ENCODE results near the gene OSBPL9. TPM values are rescaled to one million over a fixed set of nuclear protein-coding genes. Genes with fewer than 3 reads are reported as not detected.

OSBPL9 gene
- total RNA-seq, 2 experiments from 2014 or later = 35.6 to 36.5 TPM

GRCh38 chr1:51760872-51761271, 144.0 kb downstream of the OSBPL9 start:
- no peak for TF ChIP-seq CTCF (IDR thresholded peaks at IDR 0.05)
- Histone ChIP-seq H3K9me3 (ENCODE audit: control insufficient read depth in 1 of 2, insufficient read depth in 1 of 2, low read length in 2 of 2) (no peaks in the 10 kb centered on the region), H3K4me3 (ENCODE audit: low read length) (no peak overlapping the region), H3K27me3 (ENCODE audit: control insufficient read depth in 1 of 2, insufficient read depth in 2 of 2, low read length in 2 of 2) (no peaks in the 10 kb centered on the region), H3K27ac (ENCODE audit: low read depth in 1 of 2, low read length in 2 of 2) (no peak overlapping the region), H3K4me1 (ENCODE audit: insufficient read depth, low read length) (no peaks in the 10 kb centered on the region), H3K36me3 (ENCODE audit: insufficient read depth, low read length) (peaks cover 26% of the 10 kb centered on the region)
- Mint-ChIP-seq H3K4me1 (ENCODE audit: low read depth) (no peaks in the 10 kb centered on the region), H3K27ac (no peak overlapping the region), H3K36me3 (ENCODE audit: low read depth) (peaks cover 46% of the 10 kb centered on the region), H3K27me3 (no peaks in the 10 kb centered on the region), H3K9me3 (no peaks in the 10 kb centered on the region), H3K4me3 (no peak overlapping the region)
- intact Hi-C loops (cut with DNase I, micrococcal nuclease) = loop anchor here (10.0 kb wide), 2 partner anchors 326 to 986 kb away; no protein-coding TSS in a partner anchor
- ATAC-seq (ENCODE audit: poor library complexity) = no peak
- ChIA-PET POLR2A (interaction anchor here (1.3 kb wide), 1 partner anchor 32 kb away, joined by 3 read pairs; no protein-coding TSS in a partner anchor), CTCF (interaction anchor here (1.8 kb wide), 1 partner anchor 16 kb away, joined by 3 read pairs; no protein-coding TSS in a partner anchor)
- no peak for DNase-seq

- H3K4me3 Mint-ChIP-seq = no peak overlapping the region
- TF ChIP-seq CTCF (IDR thresholded peaks at IDR 0.05) = no peak
- no peaks in the 10 kb centered on the region for H3K27me3 ChIP-seq (ENCODE audit: control insufficient read depth in 1 of 2, insufficient read depth in 2 of 2, low read length in 2 of 2)
- ChIA-PET CTCF (interaction anchor here (1.8 kb wide), 1 partner anchor 16 kb away, joined by 3 read pairs; no protein-coding TSS in a partner anchor), POLR2A (interaction anchor here (1.3 kb wide), 1 partner anchor 32 kb away, joined by 3 read pairs; no protein-coding TSS in a partner anchor)
- H3K27me3 Mint-ChIP-seq = no peaks in the 10 kb centered on the region
- intact Hi-C loops (cut with DNase I, micrococcal nuclease) = loop anchor here (10.0 kb wide), 2 partner anchors 327 to 987 kb away; no protein-coding TSS in a partner anchor
- H3K36me3 ChIP-seq (ENCODE audit: insufficient read depth, low read length) = peaks cover 28% of the 10 kb centered on the region
- ATAC-seq (ENCODE audit: poor library complexity) (no peak), DNase-seq (no peak)
- no peaks in the 10 kb centered on the region for H3K4me1 Mint-ChIP-seq (ENCODE audit: low read depth)
- no peaks in the 10 kb centered on the region for H3K9me3 Mint-ChIP-seq
- no peak overlapping the region for H3K27ac ChIP-seq (ENCODE audit: low read depth in 1 of 2, low read length in 2 of 2)
- H3K4me1 ChIP-seq (ENCODE audit: insufficient read depth, low read length) = no peaks in the 10 kb centered on the region
- peak overlapping the region; percentile 7 for H3K27ac Mint-ChIP-seq
- no peaks in the 10 kb centered on the region for H3K9me3 ChIP-seq (ENCODE audit: control insufficient read depth in 1 of 2, insufficient read depth in 1 of 2, low read length in 2 of 2)
- H3K36me3 Mint-ChIP-seq (ENCODE audit: low read depth) = peaks cover 49% of the 10 kb centered on the region
- H3K4me3 ChIP-seq (ENCODE audit: low read length) = no peak overlapping the region
These were observed 144.5 kb downstream of the OSBPL9 start for GRCh38 chr1:51761351-51761750.

- Mint-ChIP-seq H3K4me3 (no peak overlapping the region), H3K36me3 (ENCODE audit: low read depth) (peaks cover 66% of the 10 kb centered on the region), H3K4me1 (ENCODE audit: low read depth) (peaks cover 7% of the 10 kb centered on the region), H3K9me3 (no peaks in the 10 kb centered on the region), H3K27me3 (no peaks in the 10 kb centered on the region), H3K27ac (peak overlapping the region; percentile 12)
- peaks cover 64% of the 10 kb centered on the region for H3K36me3 ChIP-seq (ENCODE audit: insufficient read depth, low read length)
- peak in 4 of 14 experiments; percentile 39 to 69 (median 58) for DNase-seq
- no peak overlapping the region for H3K27ac ChIP-seq (ENCODE audit: low read depth in 1 of 2, low read length in 2 of 2)
- intact Hi-C loops (cut with DNase I, micrococcal nuclease) = loop anchor here (5.0 to 10.0 kb wide), 4 partner anchors 142 to 994 kb away; no protein-coding TSS in a partner anchor
- ATAC-seq (ENCODE audit: poor library complexity) = peak; percentile 76
- H3K4me1 ChIP-seq (ENCODE audit: insufficient read depth, low read length) = no peaks in the 10 kb centered on the region
- H3K4me3 ChIP-seq (ENCODE audit: low read length) = no peak overlapping the region
- no peaks in the 10 kb centered on the region for H3K27me3 ChIP-seq (ENCODE audit: control insufficient read depth in 1 of 2, insufficient read depth in 2 of 2, low read length in 2 of 2)
- ChIA-PET POLR2A (interaction anchor here (0.8 to 1.5 kb wide), 5 partner anchors 35 to 151 kb away, joined by 3 to 4 read pairs (median 3); no protein-coding TSS in a partner anchor), CTCF (interaction anchor here (0.6 to 1.8 kb wide), 7 partner anchors 9 to 150 kb away, joined by 3 to 4 read pairs (median 3); no protein-coding TSS in a partner anchor)
- peak; percentile 75 for TF ChIP-seq CTCF (IDR thresholded peaks at IDR 0.05)
- no peaks in the 10 kb centered on the region for H3K9me3 ChIP-seq (ENCODE audit: control insufficient read depth in 1 of 2, insufficient read depth in 1 of 2, low read length in 2 of 2)
These were observed 152.2 kb downstream of the OSBPL9 start for GRCh38 chr1:51768971-51769588.

All from CD4-positive, alpha-beta T cell (primary cell).